Measurements from ENCODE around the gene ADCY1. TPM values are rescaled to one million over a fixed set of nuclear protein-coding genes. Genes with fewer than 3 reads are reported as not detected.

Gene ADCY1
- total and polyA plus RNA-seq, 8 donors: 0.55 to 2.8 (median 2.5) TPM

DNA sequence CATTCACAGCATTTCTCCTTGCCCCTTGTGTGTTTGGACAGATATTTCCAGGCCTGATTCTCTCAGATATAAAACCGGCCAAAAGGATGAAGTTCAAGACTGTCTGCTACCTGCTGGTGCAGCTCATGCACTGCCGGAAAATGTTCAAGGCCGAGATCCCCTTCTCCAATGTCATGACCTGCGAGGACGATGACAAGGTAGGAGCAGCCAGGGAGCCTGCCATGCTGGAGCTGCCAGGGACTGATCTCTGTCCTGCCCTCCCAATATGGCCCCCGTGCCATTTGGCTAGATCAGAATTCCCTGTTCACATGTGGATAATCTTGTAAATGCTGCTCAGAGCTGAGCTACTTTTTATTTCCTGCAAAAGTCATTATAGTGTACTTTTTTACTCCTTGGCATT is 87.8 kb downstream of the ADCY1 start:
- Histone ChIP-seq H3K36me3 (no peaks in the 10 kb centered on the region), H3K27ac (no peak overlapping the region), H3K9me3 (no peaks in the 10 kb centered on the region), H3K4me3 (no peak overlapping the region), H3K27me3 (no peaks in the 10 kb centered on the region), H3K4me1 (no peaks in the 10 kb centered on the region)
- intact Hi-C loops (cut with DNase I): no loop called here
- DNase-seq (no peak), ATAC-seq (no peak)
- TF ChIP-seq CTCF (IDR thresholded peaks at IDR 0.05): no peak

- TF ChIP-seq CTCF (IDR thresholded peaks at IDR 0.05): no peak
- no peaks in the 10 kb centered on the region for H3K27me3 ChIP-seq
- H3K27ac ChIP-seq: no peak overlapping the region
- no peak overlapping the region for H3K4me3 ChIP-seq
- H3K36me3 ChIP-seq: no peaks in the 10 kb centered on the region
- H3K9me3 ChIP-seq: no peaks in the 10 kb centered on the region
- H3K4me1 ChIP-seq: no peaks in the 10 kb centered on the region
- ATAC-seq: no peak
- intact Hi-C loops (cut with DNase I): no loop called here
- DNase-seq: no peak
These were observed 88.5 kb downstream of the ADCY1 start for GRCh38 chr7:45662540-45663166.

GRCh38 chr7:45663167-45663921 is 89.2 kb downstream of the ADCY1 start:
- H3K27me3 ChIP-seq: no peaks in the 10 kb centered on the region
- ATAC-seq (peak; percentile 70), DNase-seq (no peak)
- no peak overlapping the region for H3K27ac ChIP-seq
- no peaks in the 10 kb centered on the region for H3K36me3 ChIP-seq
- H3K4me3 ChIP-seq: no peak overlapping the region
- peak; percentile 35 to 52 for TF ChIP-seq CTCF (IDR thresholded peaks at IDR 0.05)
- intact Hi-C loops (cut with DNase I): no loop called here
- H3K9me3 ChIP-seq: no peaks in the 10 kb centered on the region
- no peaks in the 10 kb centered on the region for H3K4me1 ChIP-seq

GRCh38 chr7:45663965-45664633 is 89.9 kb downstream of the ADCY1 start:
- H3K4me3 ChIP-seq: no peak overlapping the region
- no peaks in the 10 kb centered on the region for H3K9me3 ChIP-seq
- intact Hi-C loops (cut with DNase I): no loop called here
- no peaks in the 10 kb centered on the region for H3K36me3 ChIP-seq
- ATAC-seq (no peak), DNase-seq (no peak)
- H3K27me3 ChIP-seq: no peaks in the 10 kb centered on the region
- no peak for TF ChIP-seq CTCF (IDR thresholded peaks at IDR 0.05)
- H3K4me1 ChIP-seq: no peaks in the 10 kb centered on the region
- no peak overlapping the region for H3K27ac ChIP-seq

GRCh38 chr7:45665172-45665571 is 91.0 kb downstream of the ADCY1 start:
- H3K4me1 ChIP-seq: no peaks in the 10 kb centered on the region
- ATAC-seq: no peak
- intact Hi-C loops (cut with DNase I): no loop called here
- no peaks in the 10 kb centered on the region for H3K36me3 ChIP-seq
- H3K27me3 ChIP-seq: no peaks in the 10 kb centered on the region
- H3K4me3 ChIP-seq: no peak overlapping the region
- no peaks in the 10 kb centered on the region for H3K9me3 ChIP-seq
- no peak for TF ChIP-seq CTCF (IDR thresholded peaks at IDR 0.05)
- no peak for DNase-seq
- H3K27ac ChIP-seq: no peak overlapping the region
